NCI-H146 (cell line): ENCODE measurements around the gene PIN4.
A peak's percentile ranks its signal among the peaks of the same experiment; 100 is the strongest.
"Not testable (repeated sequence)": the region's sequence is repeated elsewhere in the genome, so short reads cannot be mapped to it uniquely, and the experiment has no call there.

Experiments
- DNase-seq: peaks from one replicate; lab custom pipeline; 2025; lab: John Stamatoyannopoulos, UW

The PIN4 gene

GRCh38 chrX:72202792-72203401, 21.3 kb downstream of the PIN4 start:
- DNase-seq, result no peak

DNA sequence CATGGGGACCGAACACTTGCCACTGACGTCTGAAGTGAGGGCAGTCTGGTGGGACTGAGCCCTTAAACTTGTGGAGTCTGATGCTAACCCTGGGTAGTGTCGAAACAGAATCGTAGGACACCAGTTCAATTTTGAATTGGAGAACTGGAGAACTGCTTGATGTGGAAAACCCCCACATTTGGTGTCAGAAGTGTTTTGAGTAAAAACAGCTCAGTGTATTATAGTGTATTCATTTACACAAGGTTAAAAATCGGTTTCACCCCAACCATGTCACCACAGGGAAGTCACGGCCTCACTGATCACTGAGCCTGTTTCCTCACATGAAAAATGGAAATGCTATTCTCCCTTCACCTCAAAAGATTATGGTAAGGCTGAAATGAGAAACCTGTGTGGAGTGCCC, 21.9 kb downstream of the PIN4 start:
- no peak for DNase-seq

DNA sequence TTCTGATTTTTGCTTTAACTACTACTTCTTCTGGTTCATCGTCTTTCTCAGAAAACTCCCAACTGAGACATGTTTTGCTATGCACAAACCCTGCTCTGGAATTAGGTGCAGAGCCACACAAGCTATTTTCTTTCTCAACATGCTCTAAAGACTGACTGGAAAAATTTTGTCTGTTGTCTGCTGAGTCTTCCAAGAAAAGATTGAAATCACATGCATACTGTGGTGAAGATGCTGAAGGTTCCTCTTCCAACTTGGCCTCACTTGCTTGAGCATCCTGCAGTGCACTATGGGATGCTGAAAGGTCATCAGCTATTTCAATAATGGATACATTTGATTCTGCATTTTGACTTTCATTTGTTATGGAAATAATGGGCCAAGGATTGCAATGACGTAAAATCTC, 24.1 kb downstream of the PIN4 start:
- no peak for DNase-seq

DNA sequence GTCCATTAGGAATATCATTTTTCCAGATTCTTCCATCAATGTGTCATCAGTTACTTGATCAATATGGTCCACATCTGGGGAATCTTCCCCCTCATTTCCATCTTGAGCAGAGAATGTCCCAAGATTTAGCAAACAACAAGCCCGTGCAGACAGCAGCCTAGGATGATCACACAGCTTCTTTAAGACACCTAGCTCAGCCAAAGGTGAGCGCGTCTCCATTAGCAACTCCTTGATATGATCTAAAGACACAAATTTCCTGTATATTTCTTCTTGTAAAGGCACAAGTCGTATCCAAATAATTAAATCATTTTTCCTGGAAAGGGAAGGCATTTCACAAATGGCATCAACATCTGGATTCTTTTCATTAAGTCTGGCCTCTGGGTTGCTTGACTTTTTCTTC, 25.8 kb downstream of the PIN4 start:
- DNase-seq, result no peak

- DNase-seq, result no peak
Measured at GRCh38 chrX:72208126-72208800, 26.7 kb downstream of the PIN4 start.

DNA sequence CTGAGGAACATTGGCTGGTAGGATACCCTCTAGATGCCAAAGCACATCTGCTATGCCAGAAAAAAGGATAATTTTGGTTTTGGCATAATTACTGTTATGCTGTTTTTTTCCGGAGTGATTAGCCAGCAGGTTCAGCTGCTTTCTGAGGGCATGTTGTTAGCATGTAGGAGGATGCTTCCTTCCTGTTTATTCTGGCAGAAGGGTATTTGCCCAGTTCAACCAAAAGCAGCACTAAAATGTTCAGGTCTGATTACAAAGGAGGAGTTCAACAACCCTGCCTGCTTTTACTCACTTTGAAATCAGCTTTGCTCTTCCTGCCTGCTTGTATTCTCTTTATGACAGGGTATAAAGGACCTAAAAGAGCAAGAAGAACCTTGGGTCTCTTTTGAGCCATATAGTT, 35.4 kb downstream of the PIN4 start:
- DNase-seq, result no peak

- not testable (repeated sequence) for DNase-seq
Measured at GRCh38 chrX:72220375-72220774, 38.8 kb downstream of the PIN4 start.

- no peak for DNase-seq
Measured at GRCh38 chrX:72230290-72230689, 48.7 kb downstream of the PIN4 start.

DNA sequence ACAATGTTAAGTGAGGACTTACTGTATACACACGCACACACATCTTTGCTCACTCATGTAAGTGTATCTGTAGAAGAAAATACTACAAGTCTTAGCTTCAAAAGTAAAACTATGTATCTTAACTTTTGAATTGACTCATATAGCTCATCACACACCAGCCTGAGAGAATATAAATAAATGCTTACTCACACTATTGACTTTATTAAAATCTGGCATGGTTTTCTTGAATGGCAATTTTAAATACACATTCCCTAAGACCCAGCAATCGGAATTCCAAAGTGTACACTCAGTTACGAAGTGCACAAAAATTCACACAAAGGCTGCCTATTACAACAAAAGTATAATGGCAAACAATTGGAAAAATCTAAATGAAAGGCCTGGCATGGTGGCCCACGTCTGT, 55.3 kb downstream of the PIN4 start:
- DNase-seq, result no peak

DNA sequence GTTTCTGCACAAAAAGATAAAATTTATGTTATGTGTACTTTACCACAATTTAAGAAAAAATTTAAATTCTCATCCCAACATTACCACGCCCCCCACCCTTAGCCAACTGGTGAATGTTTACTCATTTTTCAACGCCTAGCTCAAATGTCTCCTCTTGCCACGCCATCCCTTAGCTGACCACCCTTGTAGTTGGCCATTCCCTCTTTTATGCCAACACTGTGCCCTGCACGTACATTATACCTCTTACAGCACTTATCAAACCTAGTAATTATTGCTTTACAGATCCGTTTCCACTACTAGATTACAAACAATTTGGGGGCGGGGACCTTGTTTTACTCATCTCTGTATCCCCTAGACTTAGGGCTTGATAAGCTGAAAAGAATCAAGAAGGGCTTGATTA, 56.6 kb downstream of the PIN4 start:
- DNase-seq, result no peak

DNA sequence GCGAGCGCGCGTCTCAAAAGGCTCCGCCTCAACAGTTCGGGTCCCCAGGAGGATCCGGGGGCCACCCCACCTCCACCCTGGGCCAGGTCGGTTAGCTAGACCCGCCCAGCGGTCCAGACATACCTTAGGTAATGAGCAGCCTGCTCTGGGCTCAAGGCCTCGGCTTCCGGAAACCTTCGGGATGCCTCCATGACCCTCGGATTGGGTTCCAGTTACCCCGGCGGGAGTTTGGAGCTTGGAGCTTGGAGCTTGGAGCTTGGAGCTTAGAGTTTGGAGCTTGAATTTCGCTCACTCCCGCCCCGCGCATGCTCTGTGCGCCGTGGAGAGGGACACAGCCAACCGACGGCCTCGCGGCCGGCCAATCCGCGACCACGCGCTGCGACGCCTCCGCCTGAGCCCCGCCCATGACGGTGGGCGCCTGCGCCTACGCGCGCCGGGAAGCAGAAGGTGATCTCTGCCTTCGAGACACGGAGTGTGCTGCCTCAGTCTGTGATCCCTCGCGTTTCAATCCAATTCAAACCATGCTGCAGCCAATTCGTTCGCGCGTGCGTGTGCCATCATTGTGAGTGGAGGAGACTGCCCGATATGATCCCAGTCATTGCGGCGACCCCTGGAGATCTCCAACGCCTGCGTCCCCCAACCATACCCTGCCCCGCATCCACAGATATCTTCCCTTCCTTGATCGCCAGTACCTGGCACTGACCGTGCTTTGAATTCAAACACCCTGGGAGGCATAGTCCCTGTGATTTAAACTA, 57.3 kb downstream of the PIN4 start, which contains the start of gene ERCC6L:
Gene ERCC6L, minus strand, starts transcription at position 307 of the 755 bp plus-strand sequence. Its CDS starts 116 bp downstream, at position 191.
- peak; percentile 75 for DNase-seq

GRCh38 chrX:72240976-72241375, 59.4 kb downstream of the PIN4 start:
- no peak for DNase-seq

GRCh38 chrX:72243472-72243871, 61.9 kb downstream of the PIN4 start:
- DNase-seq, result no peak

GRCh38 chrX:72245461-72246089, 64.0 kb downstream of the PIN4 start:
- peak; percentile 69 for DNase-seq

DNA sequence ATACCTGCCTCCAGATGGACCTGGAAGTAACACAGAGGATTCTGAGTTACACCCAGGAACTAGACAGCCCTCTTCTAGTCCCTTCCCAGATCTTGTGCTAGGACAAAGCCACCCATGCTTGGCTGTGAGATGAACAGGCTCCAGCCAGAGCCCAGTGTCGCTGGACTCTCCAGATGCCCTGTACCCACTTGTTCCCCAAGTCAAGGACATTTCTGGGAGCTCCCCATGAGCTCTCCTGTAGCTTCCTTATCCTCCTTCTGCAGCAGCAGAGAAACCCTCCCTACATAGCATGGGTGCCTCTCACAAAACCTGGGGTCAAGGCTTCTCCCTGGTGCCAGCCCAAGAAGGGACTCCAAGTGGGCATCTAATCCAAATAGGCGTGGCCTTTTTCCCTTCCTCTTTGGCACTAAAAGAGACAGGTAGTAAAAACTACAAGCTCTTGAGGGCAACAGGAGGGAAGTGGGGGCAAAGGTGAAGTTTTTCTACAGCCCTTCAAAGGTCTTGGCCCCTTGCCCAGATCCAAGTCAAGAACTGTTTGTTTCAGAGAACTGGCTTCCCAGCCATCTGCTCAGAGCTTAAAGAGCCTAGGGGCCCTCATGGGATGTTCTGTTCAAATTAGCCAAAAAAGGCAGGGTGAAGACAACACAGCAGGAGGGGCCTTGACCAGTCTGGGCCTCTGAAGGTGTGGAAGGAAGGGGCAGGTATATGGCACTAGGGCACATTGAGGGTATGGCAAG, 65.8 kb downstream of the PIN4 start:
- peak; percentile 47 for DNase-seq
